ENCODE measurements around the gene ZMYND10.

- TF ChIP-seq CTCF (IDR thresholded peaks at IDR 0.05 in 8 of 11, conservative IDR thresholded peaks at IDR 0.05 in 3 of 11) (no peak), POLR2A (IDR thresholded peaks at IDR 0.05) (no peak)
These were observed at the start of gene ZMYND10 for GRCh38 chr3:50345586-50346234.
